Pericardium fibroblast (primary cell): ENCODE data around the gene DDX25. TPM values are rescaled to one million over a fixed set of nuclear protein-coding genes. Genes with fewer than 3 reads are reported as not detected.

ENCODE experiments used
- total RNA-seq: library from RNA; depleted of rRNA; stranded (reverse); fragments of >200 nt; gene quantifications from 2 replicates; pipeline ENCODE4 v1.2.3, GENCODE V29; 2015

The DDX25 gene
- total RNA-seq, result 0.09 TPM in 1 of 2 replicates, not detected in the other

DNA sequence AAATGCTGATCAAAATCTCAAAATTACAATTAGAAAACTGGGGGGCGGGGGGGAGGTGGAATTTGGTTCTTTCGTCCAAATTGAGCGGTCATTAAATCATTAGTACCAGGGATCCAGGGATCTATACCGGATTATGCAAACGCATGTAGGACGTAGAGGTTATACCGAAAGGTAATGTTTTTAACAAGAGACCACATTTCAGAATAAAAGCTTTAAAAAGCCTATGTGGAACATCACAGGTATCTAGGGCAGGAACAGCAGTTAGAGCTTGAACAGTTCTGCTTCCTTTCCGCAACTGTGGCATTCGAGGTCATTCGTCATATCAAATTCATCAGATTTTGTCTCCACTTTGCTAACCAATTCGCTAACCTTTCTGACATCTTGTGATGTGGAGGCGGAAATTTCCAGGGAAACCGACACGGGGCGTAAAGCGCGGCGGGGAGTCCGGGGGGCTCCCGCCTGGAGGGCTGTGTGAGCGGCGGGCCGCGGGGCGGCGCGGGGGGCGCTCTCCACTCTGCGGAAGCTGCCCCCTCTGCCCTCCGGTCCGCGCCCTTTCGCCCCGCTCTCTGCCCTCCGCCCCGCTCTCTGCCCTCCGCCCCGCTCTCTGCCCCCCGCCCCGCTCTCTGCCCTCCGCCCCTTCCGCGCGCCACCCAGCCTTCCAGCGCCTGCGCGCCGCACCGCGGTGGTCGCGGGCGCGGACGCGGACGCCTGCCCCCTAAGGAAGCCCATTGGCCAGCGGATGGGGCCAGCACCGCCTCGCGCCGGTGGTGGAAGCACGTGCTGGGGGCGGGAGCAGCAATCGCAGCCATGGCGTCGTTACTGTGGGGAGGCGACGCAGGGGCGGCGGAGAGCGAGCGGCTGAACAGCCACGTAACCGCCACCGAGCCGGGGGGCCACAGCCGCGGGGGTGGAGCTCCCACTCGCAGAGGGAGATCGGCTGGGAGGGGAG lies at the start of gene DDX25:
Gene DDX25 (plus strand): TSS at position 798 of the 949 bp plus-strand sequence. CDS start 10 bp downstream, at position 808.

DNA sequence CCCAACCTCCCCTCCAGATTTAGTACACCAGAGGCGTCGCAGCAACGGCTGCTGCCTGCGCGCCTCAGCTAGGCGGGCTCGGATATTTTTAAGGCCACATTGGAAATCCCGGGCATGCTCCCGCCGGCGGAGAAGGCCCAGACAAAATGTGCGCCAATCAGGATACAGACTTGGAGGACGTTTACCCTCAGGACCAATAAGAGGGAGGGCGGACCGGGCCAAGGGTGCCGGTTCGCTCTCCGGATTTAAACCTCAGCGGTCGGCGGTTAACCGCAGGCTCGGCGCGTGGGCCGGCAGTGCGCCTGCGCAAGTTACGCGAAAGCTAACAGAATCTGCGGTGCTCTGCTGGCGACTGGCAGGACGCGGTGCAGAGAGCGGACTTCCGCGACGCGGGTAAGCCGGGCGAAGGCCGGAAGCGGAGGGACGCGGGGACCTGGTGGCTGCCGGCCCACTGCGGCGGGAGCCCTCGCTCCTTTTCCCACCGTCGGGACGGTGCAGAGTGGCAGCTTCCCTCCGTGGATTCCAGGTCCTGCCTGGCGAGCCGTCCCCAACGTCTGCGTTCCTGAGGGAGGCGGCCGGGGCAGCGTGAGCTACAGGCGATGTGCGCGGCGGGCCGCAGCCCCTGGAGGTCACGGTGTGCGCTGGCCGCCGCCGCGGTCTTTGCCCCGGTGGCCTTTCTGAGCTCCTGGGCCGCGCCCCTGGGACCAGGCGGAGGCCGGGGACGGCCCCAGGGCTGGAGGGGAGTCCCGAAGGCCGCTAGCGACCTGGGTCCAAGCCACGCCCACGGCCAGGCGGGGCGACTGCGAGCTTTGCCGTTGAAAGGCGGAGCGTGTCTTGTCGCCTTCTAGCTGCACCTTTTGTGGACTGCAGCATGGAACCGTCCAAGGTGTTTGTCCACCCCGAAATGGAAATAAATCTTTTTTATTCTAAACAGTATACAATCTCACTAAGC lies 16.7 kb upstream of the DDX25 start, which contains the start of gene HYLS1:
Gene HYLS1 (plus strand): TSS at position 296 of the 952 bp plus-strand sequence. CDS start 11,701 bp downstream, outside the sequence.

DNA sequence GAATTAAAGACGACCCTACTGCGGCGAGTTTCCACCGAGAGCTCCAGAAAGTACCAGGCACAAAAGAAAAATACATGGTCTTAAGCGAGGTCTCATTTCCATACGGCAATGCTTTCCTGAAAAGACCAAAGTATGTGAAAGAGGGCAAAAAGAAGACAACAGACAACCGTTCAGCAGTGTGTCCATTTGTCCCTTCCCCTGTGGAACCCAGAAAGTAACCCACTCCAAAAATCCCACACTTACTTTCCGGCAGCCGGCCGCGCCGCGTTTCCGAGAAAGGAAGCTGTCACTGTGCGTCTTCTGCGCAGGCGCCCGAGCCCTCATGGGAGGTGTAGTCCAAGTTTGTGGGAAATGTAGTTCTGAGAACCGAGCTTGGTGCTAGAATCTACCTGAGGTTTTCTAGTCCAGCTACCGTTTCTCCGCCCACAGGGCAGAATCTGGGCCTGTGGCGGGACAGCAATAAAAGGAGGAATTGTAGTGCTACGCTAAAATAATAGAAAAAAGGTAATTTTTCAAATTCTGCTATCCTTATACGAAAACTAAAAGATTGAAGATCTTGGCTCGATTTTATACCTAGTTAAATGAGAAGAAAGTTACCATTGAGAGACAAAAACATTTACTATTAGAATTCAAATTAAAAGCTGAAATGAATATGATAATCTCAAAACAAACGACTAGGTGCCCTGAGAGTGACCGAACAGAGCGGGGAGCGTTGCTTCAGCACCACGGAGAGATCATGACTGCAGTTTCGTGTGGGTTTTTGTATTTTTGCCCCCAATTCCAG lies 1.2 kb upstream of the DDX25 start, which contains the start of gene PUS3:
Gene PUS3 (minus strand): TSS at position 280 of the 784 bp plus-strand sequence. CDS start 6,922 bp downstream, outside the sequence.

DNA sequence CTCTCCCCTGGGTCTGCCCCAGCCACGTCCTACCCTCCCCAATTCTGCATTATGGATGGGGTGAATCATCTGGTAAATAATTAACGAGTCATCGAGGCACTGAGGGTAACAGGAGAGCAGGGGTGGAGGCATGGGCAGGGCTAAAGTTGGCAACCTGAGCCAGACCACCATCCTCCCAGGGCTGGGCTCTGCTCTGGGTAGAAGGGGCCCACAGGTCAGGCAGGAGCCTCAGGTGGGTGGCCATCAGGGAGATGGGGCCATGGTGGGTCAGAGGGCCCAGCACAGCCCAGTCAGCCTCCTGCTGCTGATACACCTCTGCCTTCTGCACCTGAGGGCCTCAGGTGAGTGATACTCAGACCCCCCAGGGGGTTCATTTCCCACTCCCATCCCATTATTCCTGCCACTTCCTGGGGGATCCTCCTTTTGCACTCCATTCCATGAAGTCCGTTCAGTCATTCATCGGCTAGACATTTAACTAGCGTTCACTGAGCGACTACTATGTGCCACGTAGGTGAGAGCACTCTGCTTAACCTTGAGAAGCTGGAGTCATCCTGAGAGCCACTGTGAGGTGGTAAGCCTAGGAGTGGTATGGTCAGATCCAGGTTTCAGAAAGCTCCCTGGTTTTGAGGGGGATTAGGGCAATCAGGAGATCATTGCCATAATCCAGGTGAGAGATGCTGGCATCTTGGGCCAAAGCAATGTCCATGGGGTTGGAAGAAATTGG lies 41.7 kb downstream of the DDX25 start, which contains the start of gene VSIG10L2:
Gene VSIG10L2 (plus strand): TSS at position 248 of the 724 bp plus-strand sequence. CDS start 12 bp downstream, at position 260.

Other genes with a start within 250 kb of the DDX25 start
- not detected in 2 replicates for gene ACRV1, start 223.7 kb upstream of the DDX25 start, total RNA-seq
- not detected in 2 replicates for gene PATE1, start 158.2 kb upstream of the DDX25 start, total RNA-seq
- gene PATE2, start 125.7 kb upstream of the DDX25 start, total RNA-seq, result not detected in 2 replicates
- gene PATE3, start 116.4 kb upstream of the DDX25 start, total RNA-seq, result not detected in 2 replicates
- gene PATE4, start 71.2 kb upstream of the DDX25 start, total RNA-seq, result not detected in 2 replicates
- 2.1 and 5.3 TPM in 2 replicates for gene HYLS1, start 16.8 kb upstream of the DDX25 start, total RNA-seq
- 8.2 and 12.8 TPM in 2 replicates for gene PUS3, start 1.3 kb upstream of the DDX25 start, total RNA-seq
- gene VSIG10L2, start 41.5 kb downstream of the DDX25 start, total RNA-seq, result under 0.01 TPM in 1 of 2 replicates, not detected in the other
- 49.0 and 81.3 TPM in 2 replicates for gene CDON, start 158.4 kb downstream of the DDX25 start, total RNA-seq